NCI-H2029 treated with DMSO at 0.1 percent for 48 hours (cell line): ENCODE results near the gene CCDC186.
"Not testable (repeated sequence)": the region's sequence is repeated elsewhere in the genome, so short reads cannot be mapped to it uniquely, and the experiment has no call there.

Experiments
- DNase-seq: peaks from one replicate; lab custom pipeline; 2025; lab: John Stamatoyannopoulos, UW

CCDC186 gene

GRCh38 chr10:114173603-114173920 is 441 bp downstream of the CCDC186 start:
- DNase-seq = no peak

DNA sequence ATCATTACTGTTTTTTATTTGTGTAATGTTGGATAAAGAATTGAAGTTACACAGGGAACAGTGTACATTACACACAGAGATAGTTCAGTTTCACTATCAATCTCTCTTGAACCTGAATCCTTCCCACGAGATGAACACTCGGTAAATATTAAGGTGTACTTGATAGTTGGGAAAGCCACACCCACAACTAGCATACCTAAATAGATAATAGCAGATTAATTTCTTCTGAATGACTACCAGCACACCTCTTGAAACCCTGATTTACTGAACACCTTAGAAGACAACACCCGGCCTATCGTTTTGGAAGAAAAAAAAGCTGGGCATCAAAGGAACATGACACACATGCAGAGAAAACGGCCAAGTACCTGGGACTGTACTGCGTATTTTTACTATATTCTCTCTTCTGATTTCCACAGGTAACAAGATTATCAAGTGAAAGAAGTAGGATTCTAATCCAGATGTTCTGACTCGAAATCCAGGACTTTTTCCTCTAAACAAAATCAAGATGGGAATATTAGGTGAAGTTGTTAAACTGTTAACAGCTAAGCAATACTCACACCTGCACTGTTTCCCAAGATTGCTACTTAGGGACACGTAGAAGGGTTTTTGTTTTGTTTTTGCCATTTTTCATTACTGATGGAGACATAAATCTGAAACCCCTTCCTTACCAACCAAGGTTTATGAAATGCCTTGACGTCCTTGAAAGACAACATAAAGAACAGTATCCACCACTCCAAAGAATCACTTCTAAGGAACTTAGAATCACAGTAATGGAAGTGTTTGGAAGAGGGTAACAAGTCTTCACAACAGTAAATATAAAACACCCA is 1.0 kb downstream of the CCDC186 start:
- no peak for DNase-seq

- no peak for DNase-seq
These were observed 1.8 kb downstream of the CCDC186 start for GRCh38 chr10:114172216-114172615.

- no peak for DNase-seq
These were observed 5.5 kb downstream of the CCDC186 start for GRCh38 chr10:114168450-114169009.

DNA sequence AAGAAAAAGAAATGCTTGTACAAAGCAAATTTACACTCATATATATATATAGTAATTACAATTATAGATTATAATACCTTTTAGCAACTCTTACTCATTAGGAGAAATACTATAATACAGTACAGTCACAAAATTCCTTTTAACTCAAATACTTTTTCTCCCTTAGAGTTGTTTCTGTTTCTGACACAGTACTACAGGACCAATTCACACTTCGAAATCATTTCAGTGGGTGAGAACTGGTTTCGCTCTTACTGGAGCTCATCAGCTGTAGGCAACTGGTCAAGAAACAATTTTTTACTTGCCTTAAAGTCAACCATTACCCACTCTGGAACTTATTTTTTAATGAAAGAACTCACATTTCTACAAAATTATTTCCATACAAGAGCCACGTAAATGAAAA is 6.0 kb downstream of the CCDC186 start:
- DNase-seq = no peak

DNA sequence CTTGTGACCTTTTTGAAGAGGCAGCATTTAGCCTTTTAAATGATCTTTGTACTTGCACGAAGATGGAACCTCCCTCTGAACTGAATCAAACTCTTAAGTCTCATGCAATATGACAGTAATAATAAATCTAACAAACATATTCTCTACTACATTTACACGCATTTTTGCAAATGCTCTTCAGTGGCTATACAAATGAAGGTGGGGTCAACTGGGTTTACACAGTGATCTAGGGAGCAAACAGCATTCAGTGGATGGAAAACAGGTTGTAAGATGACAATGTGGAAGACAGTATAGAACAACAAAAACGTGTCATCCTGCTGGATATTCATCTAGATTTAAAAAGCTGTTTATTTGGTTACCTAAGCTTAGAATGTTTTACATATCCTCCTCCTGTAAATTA is 7.5 kb downstream of the CCDC186 start:
- DNase-seq = no peak

DNA sequence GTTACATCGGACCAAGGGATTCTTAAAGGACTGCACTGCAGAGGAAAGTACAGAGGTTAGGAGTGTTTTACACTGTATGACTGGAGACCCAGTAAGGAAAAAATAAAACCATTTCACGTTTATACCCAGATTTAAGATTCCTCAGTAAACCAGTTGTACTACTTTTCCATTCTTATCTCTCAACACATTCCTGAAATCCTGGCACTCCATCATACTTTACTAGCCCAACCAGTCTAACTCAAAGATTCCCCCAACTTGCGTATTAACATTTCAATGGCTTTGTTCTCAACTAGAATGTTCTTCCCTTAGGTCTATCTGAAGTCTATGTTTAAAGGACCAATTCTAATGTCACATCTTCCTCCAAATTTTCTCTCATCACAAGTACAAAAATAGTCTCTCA is 8.0 kb downstream of the CCDC186 start:
- no peak for DNase-seq

GRCh38 chr10:114163062-114163461 is 10.9 kb downstream of the CCDC186 start:
- no peak for DNase-seq

GRCh38 chr10:114157912-114158311 is 16.1 kb downstream of the CCDC186 start:
- DNase-seq = no peak

DNA sequence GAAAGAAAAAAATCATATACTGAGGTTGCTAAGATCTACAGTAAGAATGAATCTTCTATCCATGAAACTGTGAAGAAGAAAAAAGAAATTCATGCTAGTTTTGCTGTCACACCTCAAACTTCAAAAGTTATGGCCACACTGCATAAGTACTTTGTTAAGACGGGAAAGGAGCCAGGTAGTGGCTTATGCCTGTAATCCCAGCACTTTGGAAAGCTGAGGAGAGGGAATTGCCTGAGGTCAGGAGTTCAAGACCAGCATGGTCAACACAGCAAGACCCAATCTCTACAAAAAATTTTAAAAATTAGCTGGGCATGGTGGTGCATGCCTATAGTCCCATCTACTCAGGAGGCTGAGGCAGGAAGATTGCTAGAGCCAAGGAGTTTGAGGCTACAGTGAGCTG is 22.1 kb downstream of the CCDC186 start:
- no peak for DNase-seq

- DNase-seq = no peak
These were observed 22.5 kb downstream of the CCDC186 start for GRCh38 chr10:114151486-114151885.

GRCh38 chr10:114149476-114149875 is 24.5 kb downstream of the CCDC186 start:
- DNase-seq = not testable (repeated sequence)

DNA sequence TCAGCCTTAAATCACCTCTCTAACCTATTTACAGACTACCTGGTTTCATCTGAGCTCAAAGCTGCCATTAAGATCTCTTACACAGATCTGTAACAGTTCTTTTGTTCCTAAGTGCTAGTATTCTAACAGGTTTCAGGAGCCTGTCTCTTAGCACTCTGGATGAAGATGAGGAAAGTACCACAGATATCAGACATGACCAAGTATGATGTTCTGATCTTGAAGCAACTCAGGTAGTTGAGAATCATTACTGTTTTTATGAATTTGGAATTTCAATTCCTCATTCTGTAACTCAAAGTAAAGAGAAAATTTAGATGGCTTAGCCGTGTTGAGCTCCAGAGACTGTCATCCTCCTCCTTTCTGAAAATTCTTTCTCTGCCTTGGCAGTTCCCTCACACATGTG is 30.8 kb downstream of the CCDC186 start:
- no peak for DNase-seq

DNA sequence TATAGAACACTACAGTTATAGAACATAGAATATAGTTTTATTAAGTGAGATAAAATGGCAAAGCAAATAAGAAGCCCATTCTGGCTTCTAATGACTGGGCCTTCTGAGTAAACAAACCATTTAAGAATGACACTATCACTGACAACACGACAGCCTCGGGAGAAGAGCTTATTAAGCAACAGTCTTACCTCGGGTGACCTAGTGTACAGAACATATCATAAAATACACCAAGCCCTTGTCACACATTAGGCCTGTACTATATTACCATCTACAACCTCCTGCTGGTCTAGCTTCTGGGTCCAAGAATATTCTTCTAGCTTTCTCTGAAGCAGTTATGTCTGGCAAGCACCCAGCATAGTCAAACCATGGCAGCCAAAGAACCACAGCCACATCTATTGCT is 32.0 kb downstream of the CCDC186 start:
- peak; percentile 13 for DNase-seq

- not testable (repeated sequence) for DNase-seq
These were observed 33.2 kb downstream of the CCDC186 start for GRCh38 chr10:114140827-114141226.

DNA sequence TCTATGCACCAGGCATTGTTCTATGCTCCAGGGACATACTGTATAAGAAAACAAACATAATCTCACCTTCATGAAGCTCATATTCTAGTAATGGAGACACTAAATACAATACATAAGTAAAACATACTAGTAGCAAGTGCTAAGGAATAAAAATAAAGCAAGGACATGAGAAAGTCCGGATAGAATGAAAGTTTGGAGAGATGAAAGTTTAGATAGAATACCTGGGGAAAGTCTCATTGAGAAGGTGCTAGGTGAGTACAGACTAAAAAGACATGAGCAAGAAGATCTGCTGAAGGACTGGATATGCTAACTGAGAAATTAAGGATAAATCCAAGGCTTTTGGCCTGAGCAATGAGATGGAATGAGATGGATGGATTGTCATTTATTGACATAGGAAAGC is 34.0 kb downstream of the CCDC186 start:
- no peak for DNase-seq

DNA sequence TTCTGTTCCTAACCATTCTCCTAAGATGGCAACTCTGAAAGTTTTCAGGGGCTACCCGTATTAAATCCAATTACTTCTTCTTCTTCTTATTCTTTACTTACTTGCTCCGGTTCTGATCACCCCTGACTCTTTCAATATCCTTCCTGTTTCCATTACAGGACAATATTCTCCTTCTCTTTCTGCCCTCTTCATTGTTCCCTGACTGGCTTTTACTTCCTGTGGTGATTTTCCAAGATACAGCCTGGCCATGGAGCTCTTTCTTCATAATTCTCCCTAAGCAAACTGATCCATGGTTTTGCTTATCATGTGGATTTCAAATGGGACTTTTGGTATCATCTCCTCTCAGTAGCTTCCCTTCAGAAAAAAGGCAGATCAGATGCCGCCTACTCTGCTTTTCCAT is 35.4 kb downstream of the CCDC186 start:
- no peak for DNase-seq

DNA sequence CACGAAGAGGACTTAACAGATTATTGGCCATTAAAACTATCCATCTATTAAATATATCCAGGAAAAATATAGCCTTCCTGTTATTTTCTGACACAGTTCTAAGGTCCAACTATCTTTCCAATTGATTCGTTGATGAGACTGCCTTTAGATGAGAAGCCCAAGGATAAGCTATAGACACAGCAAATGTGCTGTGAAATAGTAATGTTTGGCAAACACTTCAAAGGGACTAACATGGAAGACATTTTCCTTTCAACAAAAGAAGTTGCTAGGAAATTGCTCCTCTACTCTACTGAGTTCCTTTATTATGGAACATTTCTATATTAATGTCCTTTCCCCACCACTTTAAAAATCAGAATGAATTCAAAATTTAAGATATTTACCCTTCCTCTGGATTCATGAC is 38.5 kb downstream of the CCDC186 start:
- DNase-seq = no peak

DNA sequence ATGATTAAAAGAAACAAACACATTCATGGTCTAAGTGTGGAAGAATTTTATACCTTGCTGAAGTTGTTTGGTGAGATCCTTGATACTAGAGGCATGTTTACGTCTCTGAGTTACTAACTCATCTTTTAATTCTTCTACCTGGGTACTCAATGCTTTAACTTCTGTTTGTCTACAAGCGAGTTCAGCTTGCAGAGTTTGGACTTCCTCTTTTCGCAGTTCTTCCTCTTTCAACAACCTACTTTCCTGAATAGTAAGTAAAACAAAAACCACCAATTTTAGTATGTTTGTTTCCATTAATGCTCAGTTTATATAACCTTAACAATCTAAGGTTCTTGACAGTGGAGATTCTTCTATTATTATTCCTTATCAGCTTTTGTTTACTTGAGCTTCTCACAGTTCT is 42.9 kb downstream of the CCDC186 start:
- DNase-seq = no peak

GRCh38 chr10:114121031-114121430 is 53.0 kb downstream of the CCDC186 start:
- DNase-seq = no peak

GRCh38 chr10:114118514-114118913 is 55.5 kb downstream of the CCDC186 start:
- no peak for DNase-seq

- DNase-seq = no peak
These were observed 56.3 kb downstream of the CCDC186 start for GRCh38 chr10:114117728-114118127.

DNA sequence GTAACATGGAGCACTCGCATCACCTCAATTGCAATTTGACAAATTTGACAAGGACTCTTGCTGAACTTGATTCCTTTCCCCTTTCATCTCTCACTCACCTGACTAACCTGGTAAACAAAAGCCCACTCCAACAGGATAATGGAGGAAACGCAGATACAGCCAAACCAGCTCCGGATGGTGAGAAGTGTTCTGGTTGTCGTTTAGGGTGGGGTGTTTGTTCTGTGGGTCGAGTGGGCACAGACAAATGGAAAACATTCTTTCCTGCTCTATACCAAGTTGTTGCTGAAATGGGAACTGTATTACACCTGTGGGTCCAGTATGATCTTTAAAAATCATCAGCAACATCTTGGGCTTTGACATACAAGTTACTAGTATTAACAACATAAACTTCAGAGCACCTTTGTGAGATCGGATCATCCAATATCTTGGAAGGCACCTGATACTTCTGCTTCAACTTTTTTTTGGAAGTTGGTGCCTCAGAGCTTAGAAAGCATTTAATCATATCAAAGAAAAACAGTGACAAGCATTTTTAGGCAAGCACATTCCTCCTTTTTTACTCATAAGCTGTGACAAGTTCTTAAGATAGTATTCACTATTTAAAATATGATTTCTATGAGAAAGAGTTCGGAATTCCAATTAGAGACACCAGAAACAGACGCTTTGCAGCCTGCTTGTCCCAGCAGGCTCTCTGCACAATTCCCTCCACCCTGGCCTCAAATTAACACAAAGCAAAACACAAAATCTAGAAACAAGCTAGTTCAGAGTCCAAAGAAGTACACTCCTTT is 58.1 kb downstream of the CCDC186 start:
- DNase-seq = peak; percentile 11
